ENCODE data around the gene OGDH. TPM values are rescaled to one million over a fixed set of nuclear protein-coding genes. Genes with fewer than 3 reads are reported as not detected.

OGDH gene
- total and polyA plus RNA-seq, 4 donors = 39.0 to 142 (median 59.9) TPM

- Histone ChIP-seq H3K4me1 (ENCODE audit: control insufficient read depth in 5 of 5, insufficient read depth in 5 of 5, low read length in 5 of 5) (peaks cover 6 to 22% (median 12%) of the 10 kb centered on the region in 5 donors), H3K27ac (ENCODE audit: low read depth in 1 of 2, low read length in 1 of 2) (peak overlapping the region; percentile 86 to 99), H3K36me3 (ENCODE audit: control insufficient read depth in 4 of 4, insufficient read depth in 4 of 4, low read length in 4 of 4) (peaks cover 0 to 7% (median 1%) of the 10 kb centered on the region in 4 donors), H3K4me3 (peak overlapping the region; percentile 97), H3K9me3 (ENCODE audit: control insufficient read depth in 4 of 4, insufficient read depth in 3 of 4, low read length in 3 of 4) (no peaks in the 10 kb centered on the region), H3K27me3 (ENCODE audit: control insufficient read depth in 3 of 3, insufficient read depth in 3 of 3, low read length in 2 of 3) (no peaks in the 10 kb centered on the region), H3K9ac (ENCODE audit: insufficient read depth in 1 of 2, low read length in 2 of 2) (peak overlapping the region in 1 of 2 donors; percentile 85)
- peak in 1 of 3 donors; percentile 23 for DNase-seq
- 1 to 3% methylated on average over 37 to 60 of the region's 60 CpGs for WGBS, 2 donors
- ATAC-seq (ENCODE audit: insufficient read depth, low FRiP score) = no peak
- TF ChIP-seq, protein P1, sequence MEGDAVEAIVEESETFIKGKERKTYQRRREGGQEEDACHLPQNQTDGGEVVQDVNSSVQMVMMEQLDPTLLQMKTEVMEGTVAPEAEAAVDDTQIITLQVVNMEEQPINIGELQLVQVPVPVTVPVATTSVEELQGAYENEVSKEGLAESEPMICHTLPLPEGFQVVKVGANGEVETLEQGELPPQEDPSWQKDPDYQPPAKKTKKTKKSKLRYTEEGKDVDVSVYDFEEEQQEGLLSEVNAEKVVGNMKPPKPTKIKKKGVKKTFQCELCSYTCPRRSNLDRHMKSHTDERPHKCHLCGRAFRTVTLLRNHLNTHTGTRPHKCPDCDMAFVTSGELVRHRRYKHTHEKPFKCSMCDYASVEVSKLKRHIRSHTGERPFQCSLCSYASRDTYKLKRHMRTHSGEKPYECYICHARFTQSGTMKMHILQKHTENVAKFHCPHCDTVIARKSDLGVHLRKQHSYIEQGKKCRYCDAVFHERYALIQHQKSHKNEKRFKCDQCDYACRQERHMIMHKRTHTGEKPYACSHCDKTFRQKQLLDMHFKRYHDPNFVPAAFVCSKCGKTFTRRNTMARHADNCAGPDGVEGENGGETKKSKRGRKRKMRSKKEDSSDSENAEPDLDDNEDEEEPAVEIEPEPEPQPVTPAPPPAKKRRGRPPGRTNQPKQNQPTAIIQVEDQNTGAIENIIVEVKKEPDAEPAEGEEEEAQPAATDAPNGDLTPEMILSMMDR (IDR thresholded peaks at IDR 0.05; ENCODE audit: control extremely low read depth, extremely low read depth) = no peak
These were observed 142.7 kb downstream of the OGDH start for GRCh38 chr7:44748948-44749731.

GRCh38 chr7:44749992-44750391 is 143.6 kb downstream of the OGDH start:
- 83 to 86% methylated on average over 2 of the region's 2 CpGs for WGBS, 2 donors

GRCh38 chr7:44750424-44750823 is 144.0 kb downstream of the OGDH start:
- Histone ChIP-seq H3K4me3 (no peak overlapping the region), H3K9ac (ENCODE audit: insufficient read depth in 1 of 2, low read length in 2 of 2) (peak overlapping the region in 1 of 2 donors; percentile 34)
- 92% methylated on average over 3 of the region's 3 CpGs for WGBS, 2 donors

More at GRCh38 chr7:44749992-44750391, 143.6 kb downstream of the OGDH start:
- DNase-seq (no peak), ATAC-seq (ENCODE audit: insufficient read depth, low FRiP score) (no peak)
- Histone ChIP-seq H3K36me3 (ENCODE audit: control insufficient read depth in 4 of 4, insufficient read depth in 4 of 4, low read length in 4 of 4) (peaks cover 0 to 7% (median 1%) of the 10 kb centered on the region in 4 donors), H3K9ac (ENCODE audit: insufficient read depth in 1 of 2, low read length in 2 of 2) (peak overlapping the region in 1 of 2 donors; percentile 85), H3K27ac (ENCODE audit: low read depth in 1 of 2, low read length in 1 of 2) (peak overlapping the region in 1 of 2 donors; percentile 86), H3K9me3 (ENCODE audit: control insufficient read depth in 4 of 4, insufficient read depth in 3 of 4, low read length in 3 of 4) (no peaks in the 10 kb centered on the region), H3K27me3 (ENCODE audit: control insufficient read depth in 3 of 3, insufficient read depth in 3 of 3, low read length in 2 of 3) (no peaks in the 10 kb centered on the region), H3K4me3 (no peak overlapping the region), H3K4me1 (ENCODE audit: control insufficient read depth in 5 of 5, insufficient read depth in 5 of 5, low read length in 5 of 5) (peaks cover 7 to 30% (median 12%) of the 10 kb centered on the region in 5 donors)
- TF ChIP-seq, protein P1 (IDR thresholded peaks at IDR 0.05; ENCODE audit: control extremely low read depth, extremely low read depth) = no peak

More at GRCh38 chr7:44750424-44750823, 144.0 kb downstream of the OGDH start:
- H3K9me3 ChIP-seq (ENCODE audit: control insufficient read depth in 4 of 4, insufficient read depth in 3 of 4, low read length in 3 of 4) = no peaks in the 10 kb centered on the region
- ATAC-seq (ENCODE audit: insufficient read depth, low FRiP score) (no peak), DNase-seq (no peak)
- H3K36me3 ChIP-seq (ENCODE audit: control insufficient read depth in 4 of 4, insufficient read depth in 4 of 4, low read length in 4 of 4) = peaks cover 0 to 7% (median 1%) of the 10 kb centered on the region in 4 donors
- peak overlapping the region in 1 of 2 donors; percentile 38 for H3K27ac ChIP-seq (ENCODE audit: low read depth in 1 of 2, low read length in 1 of 2)
- no peaks in the 10 kb centered on the region for H3K27me3 ChIP-seq (ENCODE audit: control insufficient read depth in 3 of 3, insufficient read depth in 3 of 3, low read length in 2 of 3)
- peaks cover 8 to 34% (median 12%) of the 10 kb centered on the region in 5 donors for H3K4me1 ChIP-seq (ENCODE audit: control insufficient read depth in 5 of 5, insufficient read depth in 5 of 5, low read length in 5 of 5)
- TF ChIP-seq, protein P1 (IDR thresholded peaks at IDR 0.05; ENCODE audit: control extremely low read depth, extremely low read depth) = no peak
